B cell (primary cell): ENCODE results near the gene PIK3CA. TPM values are rescaled to one million over a fixed set of nuclear protein-coding genes. Genes with fewer than 3 reads are reported as not detected.

ENCODE experiments used
- ATAC-seq: fragments of 200-7000 bp; cut with Tn5 transposase; one replicate; pipeline ENCODE4 v1.10.0; 2021; ENCODE audit warnings: low read depth, mild to moderate bottlenecking, moderate number of reproducible peaks, moderate library complexity
- CTCF ChIA-PET: fragments of 350-600 bp; sonication (Branson Sonifier 250); formaldehyde crosslinking; loops from one replicate; lab custom pipeline; 2021; ENCODE audit warnings: antibody characterized with exemption, inconsistent platforms; lab: Charles Lee
- POLR2A ChIA-PET: fragments of 350-600 bp; sonication (Branson Sonifier 250); formaldehyde crosslinking; loops from one replicate; lab custom pipeline; 2021; ENCODE audit warnings: antibody characterized with exemption; lab: Charles Lee
- DNase-seq: peaks from one replicate; pipeline ENCODE4 v3.0.0; 2013
- H2AFZ ChIP-seq: 2 replicates; pipeline ENCODE4 v1.6.1; 2012; ENCODE audit warnings: mild to moderate bottlenecking, low read depth, low read length; ENCODE audit not compliant: insufficient read depth, poor library complexity, severe bottlenecking
- H3K27ac ChIP-seq, 2 donors: 1 replicate in 1 of 2; 2 replicates in 1 of 2; pipeline ENCODE4 v1.5.1; 2012 to 2013; ENCODE audit warnings: low read length in 2 of 2, mild to moderate bottlenecking in 2 of 2, moderate library complexity in 1 of 2
- H3K27me3 ChIP-seq, 4 experiments: fragments of 200-600 bp in 1 of 4; sonication (generic) in 1 of 4; replicated peaks in 1 of 4; 1 replicate in 2 of 4; 2 replicates in 2 of 4; pipeline versions ENCODE4 v1.6.1 to v1.7.0; 2013 to 2016; ENCODE audit warnings: low read length in 3 of 4, mild to moderate bottlenecking in 2 of 4, mixed read lengths in 1 of 4, moderate library complexity in 1 of 4; ENCODE audit not compliant: insufficient read depth in 4 of 4, control insufficient read depth in 3 of 4; ENCODE audit errors: control extremely low read depth in 1 of 4
- H3K36me3 ChIP-seq, 2 experiments: replicated peaks in 1 of 2; 1 replicate in 1 of 2; 2 replicates in 1 of 2; pipeline versions ENCODE4 v1.6.1 to v1.7.1; 2013; ENCODE audit warnings: low read length in 1 of 2; ENCODE audit not compliant: insufficient read depth in 2 of 2, control insufficient read depth in 1 of 2; ENCODE audit errors: control extremely low read depth in 1 of 2, extremely low read depth in 1 of 2
- H3K4me1 ChIP-seq, 2 donors: fragments of 200-600 bp in 1 of 2; sonication (generic) in 1 of 2; 1 replicate in 1 of 2; 2 replicates in 1 of 2; pipeline versions ENCODE4 v1.5.1 to v1.6.1; 2013 to 2017; ENCODE audit warnings: low read length in 2 of 2; ENCODE audit not compliant: control insufficient read depth in 2 of 2, insufficient read depth in 2 of 2
- H3K4me2 ChIP-seq: replicated peaks from 2 replicates; pipeline ENCODE3; 2012; ENCODE audit warnings: mild to moderate bottlenecking, low read depth, low read length; ENCODE audit not compliant: poor library complexity, severe bottlenecking
- H3K4me3 ChIP-seq, 5 experiments: fragments of 200-600 bp in 1 of 5; sonication (generic) in 1 of 5; 1 replicate in 3 of 5; 2 replicates in 2 of 5; pipeline versions ENCODE4 v1.5.1 to v1.7.0; 2011 to 2016; ENCODE audit warnings: low read length in 4 of 5, mild to moderate bottlenecking in 4 of 5, low read depth in 2 of 5, control low read depth in 1 of 5, moderate library complexity in 1 of 5; ENCODE audit not compliant: insufficient read depth in 1 of 5; ENCODE audit errors: control extremely low read depth in 1 of 5, extremely low read depth in 1 of 5
- H3K79me2 ChIP-seq: fragments of 200-600 bp; sonication (generic); one replicate; pipeline ENCODE4 v1.6.0; 2016; ENCODE audit warnings: low read length; ENCODE audit not compliant: control insufficient read depth, insufficient read depth
- H3K9ac ChIP-seq: fragments of 200-600 bp; sonication (generic); 2 replicates; pipeline ENCODE4 v1.6.1; 2017; ENCODE audit warnings: mild to moderate bottlenecking, low read length, moderate library complexity
- H3K9me3 ChIP-seq, 3 donors: one replicate each; pipeline versions ENCODE4 v1.6.1 to v1.7.1; 2013; ENCODE audit warnings: low read length in 2 of 3; ENCODE audit not compliant: control insufficient read depth in 2 of 3, insufficient read depth in 1 of 3; ENCODE audit errors: control extremely low read depth in 1 of 3
- H4K20me1 ChIP-seq: 2 replicates; pipeline ENCODE4 v1.6.0; 2012; ENCODE audit warnings: mild to moderate bottlenecking, low read length; ENCODE audit not compliant: insufficient read depth, control insufficient read depth, poor library complexity, severe bottlenecking
- H3K27ac Mint-ChIP-seq: one replicate; pipeline ENCODE4 v1.8.0; 2021; ENCODE audit warnings: mixed read lengths
- H3K27me3 Mint-ChIP-seq: one replicate; pipeline ENCODE4 v1.8.0; 2021; ENCODE audit warnings: mixed read lengths
- H3K4me1 Mint-ChIP-seq: one replicate; pipeline ENCODE4 v1.8.0; 2021; ENCODE audit warnings: mixed read lengths
- H3K4me3 Mint-ChIP-seq: one replicate; pipeline ENCODE4 v1.8.0; 2021; ENCODE audit warnings: mixed read lengths
- H3K9me3 Mint-ChIP-seq: one replicate; pipeline ENCODE4 v1.8.0; 2022; ENCODE audit warnings: mixed read lengths; ENCODE audit not compliant: insufficient read depth
- EZH2 ChIP-seq: IDR thresholded peaks from 2 replicates; pipeline ENCODE4 v1.6.1; 2012; ENCODE audit warnings: borderline replicate concordance, low read depth, mild to moderate bottlenecking, moderate library complexity, low read length; ENCODE audit not compliant: insufficient read depth, poor library complexity, severe bottlenecking
- WGBS: methylation state at CpG from one replicate; pipeline ENCODE4 v1.1.5; 2013; ENCODE audit warnings: missing lambda C conversion rate; ENCODE audit not compliant: insufficient coverage; 5-methylcytosine and 5-hydroxymethylcytosine counted together
- intact Hi-C: fragments of 100-400 bp; cut with micrococcal nuclease; formaldehyde crosslinking; loops from one replicate; pipeline ENCODE4 v1.10.0; 2022
- polyA plus RNA-seq: library from polyadenylated mRNA; depleted of rRNA; stranded (reverse); fragments of >200 nt; gene quantifications from 2 replicates; pipeline ENCODE4 v1.2.3, GENCODE V29; 2012
- total RNA-seq, 2 donors: library from RNA; stranded (reverse); fragments of 120-200 nt in 1 of 2; gene quantifications; 1 replicate in 1 of 2; 2 replicates in 1 of 2; pipeline versions ENCODE4 v1.2.3 to v1.2.4, GENCODE V29; 2013 to 2022
- TF ChIP-seq, protein P1 (sequence below): fragments of 200-600 bp; IDR thresholded peaks from one replicate; pipeline ENCODE4 v1.8.0; 2022; ENCODE audit warnings: antibody characterized with exemption, mild to moderate bottlenecking

The PIK3CA gene
- total and polyA plus RNA-seq, 2 donors (not counting 1 experiment from before 2014, with no cell fraction given) = 6.4 to 61.8 TPM

DNA sequence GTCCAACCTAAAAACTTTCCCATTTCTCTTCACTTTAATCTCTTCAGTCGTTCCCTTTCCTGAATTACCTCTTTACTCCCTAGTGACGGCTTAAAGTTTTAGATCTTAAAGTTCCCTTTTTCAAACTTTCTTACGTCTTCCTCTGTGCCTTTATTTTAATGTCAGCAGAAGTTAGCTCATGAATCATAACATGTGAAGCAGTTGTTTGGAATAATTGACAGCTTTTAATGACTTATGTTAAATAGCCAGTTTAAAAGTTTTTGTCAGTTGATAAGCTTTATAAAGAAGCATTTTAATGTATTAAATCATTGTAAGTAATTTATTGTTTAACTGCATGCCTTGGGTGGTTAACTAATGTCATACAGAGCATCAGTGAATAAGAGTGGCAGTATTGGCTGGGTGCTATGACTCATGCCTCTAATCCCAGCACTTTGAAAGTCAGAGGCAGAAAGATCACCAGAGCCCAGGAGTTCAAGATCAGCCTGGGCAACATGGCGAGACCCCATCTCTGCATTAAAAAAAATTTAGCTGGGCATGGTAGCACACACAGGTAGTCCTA, 33.9 kb downstream of the PIK3CA start:
- H3K79me2 ChIP-seq = peaks cover 94% of the 10 kb centered on the region

DNA sequence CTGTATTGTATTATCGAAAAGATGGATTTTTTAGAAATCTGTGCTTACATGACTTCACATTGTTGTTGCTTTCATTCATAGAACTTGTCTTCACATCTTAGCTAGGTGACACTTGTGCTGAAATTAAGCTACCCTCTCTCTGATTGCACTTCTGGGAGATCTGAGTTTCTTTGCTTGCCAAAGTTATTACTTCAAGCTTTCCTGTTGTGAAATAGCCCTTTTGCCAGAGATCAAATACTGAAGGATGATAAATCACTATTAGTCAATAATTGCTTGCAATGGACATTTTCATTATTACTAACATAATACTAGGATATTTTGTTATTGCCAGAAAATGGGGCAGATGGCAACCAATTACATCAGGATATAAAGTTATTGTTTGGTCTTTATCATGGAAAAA, 34.7 kb downstream of the PIK3CA start:
- intact Hi-C loops = loop anchor here (5.0 kb wide), 1 partner anchor 36 kb away; the partner anchor contains the start of gene PIK3CA
- CTCF ChIA-PET = interaction anchor here (1.1 kb wide), 1 partner anchor 36 kb away, joined by 3 read pairs; no protein-coding TSS in a partner anchor
- no peak overlapping the region for H3K27ac Mint-ChIP-seq
- no peaks in the 10 kb centered on the region for H3K27me3 ChIP-seq
- no peaks in the 10 kb centered on the region for H3K9me3 Mint-ChIP-seq
- no peak overlapping the region for H3K4me3 ChIP-seq
- H3K4me1 Mint-ChIP-seq = peaks cover 47% of the 10 kb centered on the region
- DNase-seq = no peak
- peaks cover 94% of the 10 kb centered on the region for H3K79me2 ChIP-seq
- H3K36me3 ChIP-seq = peaks cover 0 to 5% of the 10 kb centered on the region in 2 experiments
- WGBS = no CpG with 5 or more reads among the region's 1 CpG
- H3K27ac ChIP-seq = no peak overlapping the region
- H3K4me2 ChIP-seq = no peak overlapping the region
- POLR2A ChIA-PET = no interaction called here
- TF ChIP-seq EZH2 = no peak
- TF ChIP-seq, protein P1, sequence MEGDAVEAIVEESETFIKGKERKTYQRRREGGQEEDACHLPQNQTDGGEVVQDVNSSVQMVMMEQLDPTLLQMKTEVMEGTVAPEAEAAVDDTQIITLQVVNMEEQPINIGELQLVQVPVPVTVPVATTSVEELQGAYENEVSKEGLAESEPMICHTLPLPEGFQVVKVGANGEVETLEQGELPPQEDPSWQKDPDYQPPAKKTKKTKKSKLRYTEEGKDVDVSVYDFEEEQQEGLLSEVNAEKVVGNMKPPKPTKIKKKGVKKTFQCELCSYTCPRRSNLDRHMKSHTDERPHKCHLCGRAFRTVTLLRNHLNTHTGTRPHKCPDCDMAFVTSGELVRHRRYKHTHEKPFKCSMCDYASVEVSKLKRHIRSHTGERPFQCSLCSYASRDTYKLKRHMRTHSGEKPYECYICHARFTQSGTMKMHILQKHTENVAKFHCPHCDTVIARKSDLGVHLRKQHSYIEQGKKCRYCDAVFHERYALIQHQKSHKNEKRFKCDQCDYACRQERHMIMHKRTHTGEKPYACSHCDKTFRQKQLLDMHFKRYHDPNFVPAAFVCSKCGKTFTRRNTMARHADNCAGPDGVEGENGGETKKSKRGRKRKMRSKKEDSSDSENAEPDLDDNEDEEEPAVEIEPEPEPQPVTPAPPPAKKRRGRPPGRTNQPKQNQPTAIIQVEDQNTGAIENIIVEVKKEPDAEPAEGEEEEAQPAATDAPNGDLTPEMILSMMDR = no peak
- no peaks in the 10 kb centered on the region for H3K27me3 Mint-ChIP-seq
- H2AFZ ChIP-seq = no peak overlapping the region
- H3K9me3 ChIP-seq = no peaks in the 10 kb centered on the region
- no peak overlapping the region for H3K4me3 Mint-ChIP-seq
- H3K4me1 ChIP-seq = peaks cover 13 to 33% of the 10 kb centered on the region in 2 donors
- peaks cover 56% of the 10 kb centered on the region for H4K20me1 ChIP-seq
- no peak overlapping the region for H3K9ac ChIP-seq
- ATAC-seq = no peak

More for the DNA sequence above, 33.9 kb downstream of the PIK3CA start:
- Histone ChIP-seq H3K4me1 (peaks cover 13 to 33% of the 10 kb centered on the region in 2 donors), H3K4me3 (no peak overlapping the region), H3K27me3 (no peaks in the 10 kb centered on the region), H4K20me1 (peaks cover 54% of the 10 kb centered on the region), H2AFZ (no peak overlapping the region), H3K36me3 (peaks cover 0 to 5% of the 10 kb centered on the region in 2 experiments), H3K27ac (peak overlapping the region in 1 of 2 donors; percentile 37), H3K4me2 (peak overlapping the region; percentile 37), H3K9ac (peak overlapping the region; percentile 7), H3K9me3 (no peaks in the 10 kb centered on the region)
- intact Hi-C loops = loop anchor here (2.0 to 5.0 kb wide), 2 partner anchors 15 to 35 kb away; partner anchors contain the start of gene PIK3CA
- DNase-seq (peak; percentile 24), ATAC-seq (peak; percentile 19)
- CTCF ChIA-PET = interaction anchor here (1.0 to 1.2 kb wide), 3 partner anchors 33 to 140 kb away, joined by 3 to 5 read pairs (median 3); no protein-coding TSS in a partner anchor
- H3K27ac Mint-ChIP-seq = peak overlapping the region; percentile 27
- WGBS = 0% methylated on average over 1 of the region's 4 CpGs
- peaks cover 49% of the 10 kb centered on the region for H3K4me1 Mint-ChIP-seq
- H3K4me3 Mint-ChIP-seq = peak overlapping the region; percentile 51
- no peaks in the 10 kb centered on the region for H3K27me3 Mint-ChIP-seq
- POLR2A ChIA-PET = interaction anchor here (0.8 kb wide), 1 partner anchor 79 kb away, joined by 3 read pairs; no protein-coding TSS in a partner anchor
- TF ChIP-seq, protein P1 = no peak
- H3K9me3 Mint-ChIP-seq = no peaks in the 10 kb centered on the region
